Right forelimb (tissue), 1 donor: ENCODE data around the gene CAPSL.
"Not testable (repeated sequence)": the region's sequence is repeated elsewhere in the genome, so short reads cannot be mapped to it uniquely, and the experiment has no call there.

Experiments
- DNase-seq: peaks from one replicate; pipeline ENCODE4 v3.0.0-alpha.2; 2018

The CAPSL gene

GRCh38 chr5:35938568-35939227, at the start of gene CAPSL:
Gene CAPSL (minus strand): TSS chr5:35938622. CDS start chr5:35921120, 17,502 bp downstream.
- peak; percentile 83 for DNase-seq

DNA sequence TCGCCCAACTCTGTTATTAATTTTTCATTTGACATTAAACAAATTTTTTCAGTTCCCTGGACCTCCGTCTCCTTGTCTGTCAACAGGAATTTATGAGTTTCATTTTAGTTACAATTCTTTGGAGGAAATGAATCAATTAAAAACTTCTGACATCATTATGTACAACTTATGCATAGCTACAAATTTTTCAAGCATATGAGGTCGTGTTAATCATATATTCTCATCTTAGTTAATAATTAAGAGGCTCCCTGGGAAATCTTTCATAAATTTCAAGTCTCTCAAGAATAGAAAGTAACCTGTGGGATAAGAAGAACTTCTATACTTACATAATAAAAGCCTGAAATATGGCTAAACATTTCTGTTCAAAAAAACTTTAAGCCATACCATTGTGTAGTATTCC, 49.4 kb upstream of the CAPSL start:
- no peak for DNase-seq

- DNase-seq: no peak
These were observed 41.3 kb upstream of the CAPSL start for GRCh38 chr5:35979715-35980114.

DNA sequence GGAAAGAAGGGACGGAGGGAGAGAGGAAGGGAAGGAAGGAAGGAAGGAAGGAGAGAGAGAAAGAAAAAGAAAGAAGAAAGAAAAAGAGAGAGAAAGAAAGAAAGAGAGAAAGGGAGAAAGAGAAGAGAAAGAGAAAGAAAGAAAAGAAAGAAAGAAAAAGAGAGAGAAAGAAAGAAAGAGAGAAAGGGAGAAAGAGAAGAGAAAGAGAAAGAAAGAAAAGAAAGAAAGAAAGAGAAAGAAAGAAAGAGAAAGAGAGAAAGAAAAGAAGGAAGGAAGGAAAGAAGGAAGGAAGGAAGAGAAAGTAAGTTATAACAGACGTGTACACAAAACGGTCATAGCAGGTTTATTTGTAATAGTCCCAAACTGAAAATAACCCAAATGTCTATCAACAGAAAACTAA, 38.4 kb upstream of the CAPSL start:
- not testable (repeated sequence) for DNase-seq

DNA sequence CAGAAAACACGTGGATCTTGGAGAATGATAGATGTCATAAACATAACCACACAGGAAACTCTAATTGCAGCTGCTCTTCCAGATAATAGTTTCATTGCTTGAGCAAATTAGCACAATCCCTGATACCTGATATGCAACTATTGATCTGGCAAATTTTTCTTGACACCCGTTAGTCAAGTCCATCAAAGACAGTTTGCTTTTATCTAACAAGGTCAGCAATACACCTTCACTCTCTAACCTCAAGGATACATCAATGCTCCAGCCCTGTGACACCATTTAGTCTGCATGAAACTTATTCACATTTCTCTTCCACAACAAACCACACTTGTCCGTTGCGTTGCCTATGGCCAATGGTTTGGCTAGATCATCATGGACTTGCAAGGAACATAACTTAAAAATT, 36.1 kb upstream of the CAPSL start:
- no peak for DNase-seq

GRCh38 chr5:35971878-35972210, 33.4 kb upstream of the CAPSL start:
- DNase-seq: no peak

DNA sequence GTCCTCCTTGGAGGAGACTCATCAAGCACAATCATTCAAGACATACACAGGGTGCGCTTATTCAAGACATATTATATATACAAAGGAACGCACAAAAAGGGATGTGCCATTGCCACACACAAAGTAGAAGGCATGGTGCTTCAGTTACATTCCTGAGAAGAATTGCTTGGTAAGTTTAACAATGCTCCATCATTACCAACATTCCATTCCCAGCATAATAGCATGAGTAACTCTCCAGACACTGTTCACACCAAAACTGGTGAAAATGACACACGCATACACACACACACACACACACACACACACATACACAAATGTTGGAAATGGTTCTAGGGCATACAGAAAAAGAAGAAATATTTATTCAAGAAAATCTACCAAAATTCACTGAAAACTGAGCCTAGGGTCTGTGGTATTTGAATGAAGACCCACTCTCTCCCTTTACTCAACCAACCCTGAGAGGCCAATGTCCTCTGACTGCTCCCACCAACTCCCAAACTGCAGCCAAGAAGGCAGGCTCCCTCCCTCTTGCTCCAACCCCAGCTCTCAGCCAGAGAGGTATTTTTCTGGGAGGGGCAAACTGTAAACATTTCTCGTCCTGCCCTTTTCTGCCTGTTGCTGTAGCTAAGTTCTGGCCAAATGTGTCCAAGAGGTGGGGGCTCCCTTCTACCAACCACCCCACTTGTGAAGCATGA, 32.9 kb upstream of the CAPSL start:
- no peak for DNase-seq

DNA sequence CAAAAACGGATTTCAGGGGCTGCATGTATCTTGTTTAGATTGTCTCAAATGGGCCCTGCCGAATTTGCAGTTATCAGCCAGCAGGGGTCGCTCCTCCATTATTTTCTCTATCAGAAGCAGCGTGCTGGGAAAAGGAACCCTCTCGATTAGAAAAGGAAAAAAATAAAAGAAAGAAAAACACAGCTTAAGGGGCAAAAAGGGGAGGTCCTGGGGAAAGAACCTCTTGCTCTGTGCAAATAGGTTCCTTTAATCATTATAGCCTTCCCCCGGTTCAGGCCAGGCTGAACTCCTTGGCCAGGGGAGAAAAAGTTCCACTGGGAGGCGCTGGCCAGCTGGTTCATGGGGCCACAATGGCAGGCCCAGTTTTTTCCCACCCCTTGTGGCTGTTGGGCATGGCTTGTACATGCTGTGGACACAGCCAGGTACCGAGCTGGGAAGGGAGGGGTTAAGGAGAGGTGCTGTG, 25.0 kb upstream of the CAPSL start:
- DNase-seq: no peak

GRCh38 chr5:35960328-35960727, 21.9 kb upstream of the CAPSL start:
- no peak for DNase-seq

DNA sequence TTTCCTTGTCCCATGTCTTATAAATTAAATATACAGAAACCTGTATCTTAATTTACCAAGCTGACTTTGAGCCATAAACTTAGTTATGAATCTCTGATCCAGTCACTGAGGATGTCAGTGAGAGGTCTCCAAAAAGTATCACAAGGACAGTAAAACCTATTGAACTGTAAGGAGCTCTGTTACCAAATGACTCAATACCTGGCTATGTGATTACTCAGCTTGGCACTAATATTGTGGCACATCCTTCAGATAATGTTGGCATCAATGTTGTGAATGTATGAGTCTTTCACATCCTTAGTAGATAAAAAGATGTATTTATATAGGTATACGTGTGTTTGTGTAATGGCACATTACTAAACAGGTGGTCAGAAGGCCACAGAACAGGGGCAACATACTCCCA, 18.0 kb upstream of the CAPSL start:
- DNase-seq: no peak

DNA sequence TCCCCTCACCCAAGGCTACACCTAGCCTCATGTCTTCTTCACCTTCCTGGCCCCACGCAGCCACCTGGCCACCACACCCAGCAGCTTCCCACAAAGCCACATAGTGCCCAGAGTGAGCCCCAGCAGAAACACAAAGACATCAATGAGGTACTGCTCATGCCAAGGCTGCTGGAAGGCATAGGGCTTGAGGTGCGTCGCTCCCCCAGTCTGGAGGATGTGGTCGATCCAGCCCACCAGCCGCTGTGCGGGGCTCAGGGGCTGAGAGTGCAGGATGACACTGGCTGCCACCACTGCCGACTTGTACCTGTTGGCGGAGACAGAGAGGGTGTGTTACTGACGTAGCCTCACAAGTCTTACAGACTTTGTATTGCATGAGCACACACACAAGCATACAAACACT, 15.8 kb upstream of the CAPSL start:
- no peak for DNase-seq

GRCh38 chr5:35947085-35947484, 8.7 kb upstream of the CAPSL start:
- DNase-seq: no peak

DNA sequence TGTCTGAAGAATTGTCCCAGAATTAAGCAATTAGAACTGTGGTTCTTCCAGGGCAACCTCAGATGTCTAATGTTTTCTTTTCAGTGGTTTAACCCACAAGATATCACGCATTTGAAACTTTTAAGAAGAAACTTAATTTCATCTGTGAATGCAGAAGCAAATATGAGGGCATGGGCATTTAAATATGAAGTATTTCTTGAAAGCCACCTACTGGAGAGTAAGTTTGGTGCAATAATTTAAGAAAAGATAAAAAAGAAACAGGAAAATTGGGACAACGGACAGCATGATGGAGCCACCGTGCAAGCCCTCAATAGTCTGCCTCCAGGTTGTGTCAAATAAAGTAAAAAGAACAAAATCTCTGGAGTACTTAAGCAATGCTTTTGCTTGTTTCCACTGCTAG, 1.2 kb upstream of the CAPSL start:
- no peak for DNase-seq

DNA sequence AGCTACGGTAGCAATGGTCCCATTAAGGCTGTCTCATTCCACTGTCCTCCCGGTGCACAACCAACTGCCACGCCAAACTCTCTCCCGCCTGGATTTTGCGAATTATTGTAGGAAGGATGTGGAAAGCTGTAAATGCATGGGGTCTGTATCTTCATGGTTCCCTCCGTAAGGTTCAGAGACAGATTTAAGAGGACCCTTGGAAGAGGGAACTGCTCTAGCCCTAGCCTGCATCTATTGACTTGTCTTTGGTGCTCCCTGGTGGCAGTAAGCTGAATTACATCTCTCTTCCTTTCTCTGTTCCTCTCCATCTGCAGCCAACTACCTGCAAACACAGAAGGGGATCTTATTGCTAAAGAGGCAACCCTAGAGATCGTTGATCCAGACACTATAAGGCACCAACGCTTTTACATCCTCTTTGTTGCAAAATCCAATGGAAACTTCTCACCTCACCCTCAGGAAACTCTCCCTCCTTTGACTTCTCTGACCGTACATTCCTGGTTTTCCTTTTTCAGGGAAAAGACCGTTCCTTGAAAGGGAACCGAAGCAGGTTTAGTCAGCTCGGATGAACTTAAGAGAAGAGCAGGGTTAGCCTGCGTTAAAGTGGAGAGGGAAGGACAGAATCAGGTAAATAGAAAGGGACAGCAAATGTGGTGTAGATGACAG, 11.9 kb downstream of the CAPSL start:
- peak; percentile 66 for DNase-seq

GRCh38 chr5:35924950-35925722, 13.3 kb downstream of the CAPSL start:
- peak; percentile 81 for DNase-seq

- DNase-seq: no peak
These were observed 14.1 kb downstream of the CAPSL start for GRCh38 chr5:35924122-35924949.

GRCh38 chr5:35922468-35922867, 16.0 kb downstream of the CAPSL start:
- DNase-seq: no peak

GRCh38 chr5:35921930-35922329, 16.5 kb downstream of the CAPSL start:
- no peak for DNase-seq

DNA sequence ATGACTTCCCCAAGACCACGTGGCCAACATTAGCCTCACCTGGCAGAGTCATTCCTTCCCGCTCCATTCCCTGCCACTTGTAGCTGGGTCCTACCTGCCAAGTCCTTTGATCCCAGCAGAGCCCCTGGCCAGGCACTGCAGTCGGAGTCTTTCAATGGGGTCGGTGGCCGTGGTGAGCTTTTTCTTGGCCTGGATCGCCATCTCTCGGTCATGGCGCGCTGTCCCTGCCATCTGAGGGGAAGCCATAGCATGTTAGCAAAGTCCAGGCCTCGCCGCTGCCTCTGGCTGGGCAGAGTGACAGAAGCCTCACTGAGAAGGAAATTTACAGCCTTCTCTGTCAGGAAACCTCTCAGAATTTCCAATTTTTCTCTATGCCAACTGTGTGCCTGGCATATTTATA, 17.5 kb downstream of the CAPSL start:
- no peak for DNase-seq

DNA sequence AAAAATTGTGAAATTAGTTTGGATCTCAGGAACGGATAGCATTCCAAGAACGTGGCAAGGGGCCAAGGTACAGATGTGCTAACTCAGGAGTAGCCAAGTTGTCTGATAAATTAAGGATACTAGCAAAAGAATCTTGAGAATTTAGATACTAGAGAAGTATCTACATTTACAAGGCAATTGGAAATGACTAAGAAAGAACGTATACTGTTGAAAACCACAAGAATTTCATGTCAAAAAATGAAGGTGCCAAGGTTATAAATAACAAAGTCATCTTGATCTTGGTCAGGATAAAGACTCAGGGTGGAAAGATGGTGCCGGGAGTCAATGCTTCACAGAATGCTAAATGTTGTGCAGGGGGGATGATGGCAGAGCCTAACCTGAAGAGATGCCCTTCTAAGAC, 19.2 kb downstream of the CAPSL start:
- DNase-seq: no peak

DNA sequence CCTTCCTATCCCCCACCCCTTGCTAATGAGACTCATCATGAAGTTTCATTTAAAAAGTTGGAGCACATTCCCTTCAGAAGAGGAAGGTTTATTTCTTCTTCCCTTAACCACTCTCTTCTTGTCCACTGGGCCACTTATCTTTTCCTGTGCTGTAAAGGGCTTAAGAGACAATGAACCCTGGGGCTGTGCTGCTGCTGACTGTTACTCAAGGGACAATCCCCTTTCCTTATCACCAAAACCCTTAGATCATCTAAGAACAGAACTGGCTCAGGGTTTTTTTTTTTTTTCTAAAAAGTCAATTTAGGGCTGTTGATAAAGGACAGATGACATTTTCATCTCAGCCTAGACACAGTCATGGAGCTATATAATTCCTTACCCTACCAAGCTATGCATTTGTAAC, 29.6 kb downstream of the CAPSL start:
- no peak for DNase-seq

- no peak for DNase-seq
These were observed 30.2 kb downstream of the CAPSL start for GRCh38 chr5:35908228-35908627.
